Fibroblast of lung (primary cell): ENCODE measurements around the gene RHOH.

Experiments
- CTCF ChIP-seq, 2 donors: IDR thresholded peaks in 1 of 2; conservative IDR thresholded peaks in 1 of 2; 1 replicate in 1 of 2; 2 replicates in 1 of 2; pipeline ENCODE4 v1.5.1; 2011 to 2012; ENCODE audit warnings: low read length in 2 of 2, control low read depth in 1 of 2, inconsistent platforms in 1 of 2, low read depth in 1 of 2, mild to moderate bottlenecking in 1 of 2
- EZH2 ChIP-seq: IDR thresholded peaks from 2 replicates; pipeline ENCODE4 v1.5.1; 2012; ENCODE audit warnings: low read length, control low read depth, mild to moderate bottlenecking; ENCODE audit errors: missing control alignments

- no peak for TF ChIP-seq CTCF (conservative IDR thresholded peaks at IDR 0.05 in 1 of 2, IDR thresholded peaks at IDR 0.05 in 1 of 2; ENCODE audit: low read depth in 1 of 2, low read length in 2 of 2)
- no peak for TF ChIP-seq EZH2
Measured at GRCh38 chr4:40225497-40225896, 28.7 kb downstream of the RHOH start.
